Kidney (tissue), 22 donors: ENCODE results near the gene DOCK10. TPM values are rescaled to one million over a fixed set of nuclear protein-coding genes. Genes with fewer than 3 reads are reported as not detected.

Experiments used
- DNase-seq, 5 donors: peaks; one replicate each; pipeline ENCODE4 v3.0.0-alpha.2; 2013 to 2020
- FAIRE-seq: peaks from 2 replicates; lab custom pipeline; 2012; peaks lifted over from hg19 to GRCh38; lab: Jason Lieb, UNC
- H3K27ac ChIP-seq, 2 donors: one replicate each; pipeline ENCODE4 v1.7.0; 2013; ENCODE audit warnings: low read depth in 2 of 2, low read length in 2 of 2, inconsistent platforms in 1 of 2
- H3K27me3 ChIP-seq: one replicate; pipeline ENCODE4 v1.7.1; 2013; ENCODE audit warnings: low read length, inconsistent platforms; ENCODE audit not compliant: control insufficient read depth, insufficient read depth
- H3K36me3 ChIP-seq, 3 donors: one replicate each; pipeline versions ENCODE4 v1.7.0 to v1.7.1; 2013; ENCODE audit warnings: low read length in 3 of 3, control low read depth in 1 of 3, inconsistent platforms in 1 of 3; ENCODE audit not compliant: insufficient read depth in 3 of 3, control insufficient read depth in 2 of 3
- H3K4me1 ChIP-seq, 3 donors: one replicate each; pipeline versions ENCODE4 v1.7.0 to v1.7.1; 2013; ENCODE audit warnings: low read length in 3 of 3, inconsistent platforms in 1 of 3, low read depth in 1 of 3; ENCODE audit not compliant: control insufficient read depth in 2 of 3, insufficient read depth in 2 of 3
- H3K4me3 ChIP-seq, 3 donors: one replicate each; pipeline versions ENCODE4 v1.7.0 to v1.8.1; 2013; ENCODE audit warnings: low read length in 3 of 3, control low read depth in 1 of 3, inconsistent platforms in 1 of 3
- H3K9ac ChIP-seq, 3 donors: one replicate each; pipeline versions ENCODE4 v1.7.0 to v1.7.1; 2013; ENCODE audit warnings: low read length in 3 of 3, control low read depth in 1 of 3, inconsistent platforms in 1 of 3
- H3K9me3 ChIP-seq, 3 donors: one replicate each; pipeline versions ENCODE4 v1.7.0 to v1.7.1; 2013; ENCODE audit warnings: low read length in 3 of 3, control low read depth in 1 of 3, inconsistent platforms in 1 of 3; ENCODE audit not compliant: control insufficient read depth in 2 of 3, insufficient read depth in 1 of 3
- CTCF ChIP-seq: IDR thresholded peaks from 3 replicates; pipeline ENCODE4 v1.5.1; 2012; ENCODE audit warnings: mild to moderate bottlenecking, moderate library complexity, borderline replicate concordance; ENCODE audit not compliant: insufficient read depth; ENCODE audit errors: extremely low read depth
- intact Hi-C: fragments of 100-400 bp; cut with DNase I; formaldehyde crosslinking; loops from one replicate; pipeline ENCODE4 v1.11.1; 2022
- long read RNA-seq, 10 donors: library from polyadenylated mRNA in 1 of 10; unstranded in 1 of 10; transcript quantifications; one replicate each; pipeline ENCODE4 v2.0.0 and lab custom pipeline, GENCODE V29; 2021 to 2026
- polyA plus RNA-seq: library from polyadenylated mRNA; stranded (reverse); fragments of 350-450 nt; fragmentation: Illumina TruSeq; extraction: RNeasy Lipid Tissue Mini Kit (QIAGEN cat#74804); gene quantifications from one replicate; pipeline ENCODE4 v1.2.3, GENCODE V29; 2014; ENCODE audit warnings: low read depth, low replicate concordance; ENCODE audit not compliant: insufficient read depth
- total RNA-seq: library from RNA; stranded (reverse); fragmentation: NEBNext Ultra II Directional; extraction: Animal tissue kit (Norgen Biotek cat#: 25700); gene quantifications from one replicate; pipeline ENCODE4 v1.2.1, GENCODE V29; 2021
- donor health status: control.
- donor health status: control.
- donor health status: control.
- donor health status: control.
- donor health status: control.
- donor health status: DM: yes; HTN: yes; CAD: no.
- donor health status: Normal renal cell carcinoma (clear cell type).

The DOCK10 gene
- total RNA-seq (33.8 TPM), polyA plus RNA-seq (2.1 TPM)
- long read RNA-seq, donor 1 = 0 reads
- long read RNA-seq, donor 2 = 0 reads
- long read RNA-seq, donor 3 = 0 reads
- long read RNA-seq, donor 4 = 0 reads
- long read RNA-seq, donor 5 = 0 reads
- long read RNA-seq, donor 6 = 0 reads
- long read RNA-seq, donor 7, partial matches to known transcripts = 1 of 4 reads
- long read RNA-seq, donor 7, other reads (novel, unspliced or antisense) = 3 of 4 reads
- long read RNA-seq, donor 8 = 0 reads
- long read RNA-seq, donor 9 = 0 reads
- long read RNA-seq, donor 10 = 0 reads

GRCh38 chr2:225041851-225042799 lies at the start of gene DOCK10:
DOCK10 (minus strand) TSS chr2:225042468; CDS start chr2:225042374, 94 bp downstream.
- H3K9me3 ChIP-seq = no peaks in the 10 kb centered on the region

GRCh38 chr2:225091336-225091735 lies 49.1 kb upstream of the DOCK10 start:
- no peak overlapping the region for H3K4me3 ChIP-seq
- TF ChIP-seq CTCF = no peak
- H3K27ac ChIP-seq = no peak overlapping the region
- H3K9ac ChIP-seq = no peak overlapping the region
- no peaks in the 10 kb centered on the region for H3K9me3 ChIP-seq
- no peak for FAIRE-seq
- no peaks in the 10 kb centered on the region for H3K27me3 ChIP-seq
- no peaks in the 10 kb centered on the region for H3K36me3 ChIP-seq
- no peak for DNase-seq
- no peaks in the 10 kb centered on the region for H3K4me1 ChIP-seq
- intact Hi-C loops = no loop called here

More at GRCh38 chr2:225041851-225042799, at the start of gene DOCK10:
- no peak for TF ChIP-seq CTCF
- peak within 1 kb of the TSS in 1 of 2 donors; percentile 63 for H3K27ac ChIP-seq
- H3K4me1 ChIP-seq = peaks cover 0 to 2% (median 0%) of the 10 kb centered on the region in 3 donors
- FAIRE-seq (no peak), DNase-seq (peak; percentile 51 to 75 (median 57))
- H3K9ac ChIP-seq = peak within 1 kb of the TSS in 1 of 3 donors; percentile 4
- H3K4me3 ChIP-seq = peak within 1 kb of the TSS; percentile 55 to 74 (median 60)
- no peaks in the 10 kb centered on the region for H3K36me3 ChIP-seq
- intact Hi-C loops = no loop called here
- peaks cover 2% of the 10 kb centered on the region for H3K27me3 ChIP-seq

GRCh38 chr2:225090746-225091145 lies 48.5 kb upstream of the DOCK10 start:
- Histone ChIP-seq H3K4me1 (no peaks in the 10 kb centered on the region), H3K27me3 (no peaks in the 10 kb centered on the region), H3K36me3 (no peaks in the 10 kb centered on the region), H3K4me3 (no peak overlapping the region), H3K27ac (no peak overlapping the region), H3K9ac (no peak overlapping the region), H3K9me3 (no peaks in the 10 kb centered on the region)
- DNase-seq (no peak), FAIRE-seq (no peak)
- intact Hi-C loops = no loop called here
- no peak for TF ChIP-seq CTCF
